Liver (tissue), 9 donors: ENCODE results near the gene RFLNA. TPM values are rescaled to one million over a fixed set of nuclear protein-coding genes. Genes with fewer than 3 reads are reported as not detected.

ENCODE experiments used
- DNase-seq: peaks from one replicate; pipeline ENCODE4 v3.0.0-alpha.2; 2017; ENCODE audit warnings: low spot score
- H3K27ac ChIP-seq, 2 donors: one replicate each; pipeline ENCODE4 v1.7.0; 2013; ENCODE audit warnings: inconsistent platforms in 2 of 2, low read length in 2 of 2, control low read depth in 1 of 2, low read depth in 1 of 2, mild to moderate bottlenecking in 1 of 2
- H3K27me3 ChIP-seq, 4 donors: one replicate each; pipeline versions ENCODE4 v1.6.1 to v1.7.0; 2013; ENCODE audit warnings: low read length in 3 of 4, inconsistent platforms in 1 of 4, mild to moderate bottlenecking in 1 of 4, moderate library complexity in 1 of 4; ENCODE audit not compliant: control insufficient read depth in 4 of 4, insufficient read depth in 4 of 4
- H3K36me3 ChIP-seq, 4 donors: one replicate each; pipeline versions ENCODE4 v1.6.1 to v1.7.0; 2013; ENCODE audit warnings: low read length in 3 of 4, mild to moderate bottlenecking in 3 of 4, low read depth in 1 of 4, moderate library complexity in 1 of 4; ENCODE audit not compliant: control insufficient read depth in 4 of 4, insufficient read depth in 3 of 4
- H3K4me1 ChIP-seq, 4 donors: one replicate each; pipeline versions ENCODE4 v1.6.1 to v1.7.0; 2013; ENCODE audit warnings: low read length in 3 of 4, mild to moderate bottlenecking in 3 of 4, moderate library complexity in 1 of 4; ENCODE audit not compliant: control insufficient read depth in 4 of 4, insufficient read depth in 4 of 4
- H3K4me3 ChIP-seq, 3 donors: one replicate each; pipeline versions ENCODE4 v1.6.1 to v1.7.0; 2013; ENCODE audit warnings: low read length in 3 of 3, control low read depth in 1 of 3, low read depth in 1 of 3, mild to moderate bottlenecking in 1 of 3
- H3K9ac ChIP-seq, 2 donors: one replicate each; pipeline ENCODE4 v1.7.0; 2013; ENCODE audit warnings: low read length in 2 of 2, mild to moderate bottlenecking in 2 of 2, moderate library complexity in 2 of 2, control low read depth in 1 of 2, low read depth in 1 of 2
- H3K9me3 ChIP-seq, 4 donors: one replicate each; pipeline versions ENCODE4 v1.6.1 to v1.7.0; 2013; ENCODE audit warnings: low read length in 3 of 4; ENCODE audit not compliant: control insufficient read depth in 4 of 4
- FOXA1 ChIP-seq: IDR thresholded peaks from 2 replicates; pipeline ENCODE4 v1.6.1; 2016; ENCODE audit warnings: antibody characterized with exemption
- GABPA ChIP-seq, 2 donors: IDR thresholded peaks in 1 of 2; conservative IDR thresholded peaks in 1 of 2; 2 replicates each; pipeline ENCODE4 v1.6.1; 2016; ENCODE audit warnings: antibody characterized with exemption in 2 of 2, mild to moderate bottlenecking in 1 of 2, moderate library complexity in 1 of 2
- HNF4A ChIP-seq, 2 donors: conservative IDR thresholded peaks; 2 replicates each; pipeline ENCODE4 v1.6.1; 2016; ENCODE audit warnings: antibody characterized with exemption in 2 of 2, mild to moderate bottlenecking in 2 of 2
- HNF4G ChIP-seq: IDR thresholded peaks from 2 replicates; pipeline ENCODE4 v1.6.1; 2016; ENCODE audit warnings: antibody characterized with exemption
- NR2F2 ChIP-seq: IDR thresholded peaks from 2 replicates; pipeline ENCODE4 v1.6.1; 2016; ENCODE audit warnings: antibody characterized with exemption
- SP1 ChIP-seq: IDR thresholded peaks from 2 replicates; pipeline ENCODE4 v1.6.1; 2018; ENCODE audit warnings: antibody characterized with exemption, mild to moderate bottlenecking
- TAF1 ChIP-seq: conservative IDR thresholded peaks from 2 replicates; pipeline ENCODE4 v1.6.1; 2016; ENCODE audit warnings: antibody characterized with exemption, mild to moderate bottlenecking
- WGBS: extraction: QIAGEN DNeasy Blood & Tissue Kit; methylation state at CpG from one replicate; pipeline ENCODE4 v1.1.7; 2013; 5-methylcytosine and 5-hydroxymethylcytosine counted together
- polyA plus RNA-seq, 2 donors: library from polyadenylated mRNA; stranded (reverse) in 1 of 2; unstranded in 1 of 2; fragments of 200-250 nt in 1 of 2; fragments of >200 nt in 1 of 2; fragmentation: Nextera tagmentation in 1 of 2; extraction: Ambion mirVana in 1 of 2; gene quantifications; one replicate each; pipeline versions ENCODE4 v1.2.1 to v1.2.3, GENCODE V29; 2013 to 2015
- total RNA-seq, 2 donors: library from RNA; depleted of rRNA; stranded (reverse); fragments of >200 nt; gene quantifications; one replicate each; pipeline ENCODE4 v1.2.3, GENCODE V29; 2014
- TF ChIP-seq, protein P1 (sequence below): fragments of 150-350 bp; IDR thresholded peaks from 2 replicates; pipeline ENCODE4 v1.5.1; 2017; ENCODE audit warnings: improper control_type of control experiment, low read depth, low read length; ENCODE audit not compliant: missing input control
- TF ChIP-seq, protein P2 (sequence below): IDR thresholded peaks from 2 replicates; pipeline ENCODE4 v1.6.1; 2016; ENCODE audit warnings: antibody characterized with exemption
- donor health status: healthy.
- donor health status: healthy.
- donor health status: healthy.
- donor health status: healthy.
- donor health status: healthy.

Gene RFLNA
- total and polyA plus RNA-seq, 4 donors, result 0.05 TPM; not detected in 2

DNA sequence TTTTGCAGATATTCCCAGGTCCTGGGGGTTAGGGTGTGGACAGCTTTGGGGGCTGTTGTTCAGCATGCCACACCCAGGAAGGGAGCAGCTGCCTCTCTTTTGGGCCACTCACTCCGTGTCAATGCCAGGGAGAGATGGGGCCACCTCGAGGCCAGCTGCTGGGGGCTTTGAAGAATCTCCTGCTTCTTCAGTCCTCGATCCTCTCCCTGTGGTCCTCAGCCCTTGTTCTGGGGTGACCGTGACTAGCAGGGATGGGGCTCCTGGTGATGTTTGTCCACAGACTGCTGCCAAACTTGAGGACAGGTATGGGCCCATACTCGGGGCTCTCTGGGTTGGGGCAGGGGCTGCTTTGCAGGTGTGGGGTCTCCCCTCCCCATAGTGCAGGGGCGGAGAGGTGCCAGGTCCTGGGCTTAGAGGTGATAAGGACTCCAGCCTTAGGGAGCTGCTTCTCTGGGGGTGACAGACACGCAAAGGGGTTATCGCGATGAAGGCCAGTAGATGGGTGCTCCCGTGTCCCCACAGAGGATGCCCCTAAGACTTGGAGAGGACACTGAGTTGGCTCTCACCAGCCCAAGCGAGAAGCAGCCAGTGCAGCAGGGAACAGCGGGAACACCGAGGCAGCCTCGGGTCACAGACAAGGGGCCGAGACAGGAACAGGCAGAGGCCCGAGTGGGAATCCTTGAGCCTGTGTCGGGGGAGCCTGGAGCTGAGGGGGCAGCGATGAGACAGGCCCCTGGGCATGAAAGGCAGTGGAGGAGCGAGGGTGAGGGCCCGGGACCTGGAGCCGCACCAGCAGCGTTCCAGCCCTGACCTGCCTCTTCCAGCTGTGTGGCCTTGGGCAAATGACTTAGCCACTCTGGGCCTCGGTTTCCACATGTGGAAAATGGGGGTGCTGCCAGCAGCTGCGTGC is 11.1 kb downstream of the RFLNA start:
- Histone ChIP-seq H3K9me3 (no peaks in the 10 kb centered on the region), H3K27ac (no peak overlapping the region), H3K4me1 (no peaks in the 10 kb centered on the region), H3K9ac (no peak overlapping the region), H3K4me3 (no peak overlapping the region), H3K36me3 (no peaks in the 10 kb centered on the region), H3K27me3 (no peaks in the 10 kb centered on the region)
- no peak for TF ChIP-seq HNF4A (conservative IDR thresholded peaks at IDR 0.05)
- TF ChIP-seq NR2F2, result no peak
- TF ChIP-seq, protein P1, sequence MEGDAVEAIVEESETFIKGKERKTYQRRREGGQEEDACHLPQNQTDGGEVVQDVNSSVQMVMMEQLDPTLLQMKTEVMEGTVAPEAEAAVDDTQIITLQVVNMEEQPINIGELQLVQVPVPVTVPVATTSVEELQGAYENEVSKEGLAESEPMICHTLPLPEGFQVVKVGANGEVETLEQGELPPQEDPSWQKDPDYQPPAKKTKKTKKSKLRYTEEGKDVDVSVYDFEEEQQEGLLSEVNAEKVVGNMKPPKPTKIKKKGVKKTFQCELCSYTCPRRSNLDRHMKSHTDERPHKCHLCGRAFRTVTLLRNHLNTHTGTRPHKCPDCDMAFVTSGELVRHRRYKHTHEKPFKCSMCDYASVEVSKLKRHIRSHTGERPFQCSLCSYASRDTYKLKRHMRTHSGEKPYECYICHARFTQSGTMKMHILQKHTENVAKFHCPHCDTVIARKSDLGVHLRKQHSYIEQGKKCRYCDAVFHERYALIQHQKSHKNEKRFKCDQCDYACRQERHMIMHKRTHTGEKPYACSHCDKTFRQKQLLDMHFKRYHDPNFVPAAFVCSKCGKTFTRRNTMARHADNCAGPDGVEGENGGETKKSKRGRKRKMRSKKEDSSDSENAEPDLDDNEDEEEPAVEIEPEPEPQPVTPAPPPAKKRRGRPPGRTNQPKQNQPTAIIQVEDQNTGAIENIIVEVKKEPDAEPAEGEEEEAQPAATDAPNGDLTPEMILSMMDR, result no peak
- TF ChIP-seq, protein P2, sequence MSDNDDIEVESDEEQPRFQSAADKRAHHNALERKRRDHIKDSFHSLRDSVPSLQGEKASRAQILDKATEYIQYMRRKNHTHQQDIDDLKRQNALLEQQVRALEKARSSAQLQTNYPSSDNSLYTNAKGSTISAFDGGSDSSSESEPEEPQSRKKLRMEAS, result no peak
- no peak for TF ChIP-seq SP1
- no peak for TF ChIP-seq GABPA (IDR thresholded peaks at IDR 0.05 in 1 of 2, conservative IDR thresholded peaks at IDR 0.05 in 1 of 2)
- TF ChIP-seq HNF4G, result no peak
- no peak for TF ChIP-seq FOXA1
- 89% methylated on average over 24 of the region's 24 CpGs for WGBS
- DNase-seq, result no peak

DNA sequence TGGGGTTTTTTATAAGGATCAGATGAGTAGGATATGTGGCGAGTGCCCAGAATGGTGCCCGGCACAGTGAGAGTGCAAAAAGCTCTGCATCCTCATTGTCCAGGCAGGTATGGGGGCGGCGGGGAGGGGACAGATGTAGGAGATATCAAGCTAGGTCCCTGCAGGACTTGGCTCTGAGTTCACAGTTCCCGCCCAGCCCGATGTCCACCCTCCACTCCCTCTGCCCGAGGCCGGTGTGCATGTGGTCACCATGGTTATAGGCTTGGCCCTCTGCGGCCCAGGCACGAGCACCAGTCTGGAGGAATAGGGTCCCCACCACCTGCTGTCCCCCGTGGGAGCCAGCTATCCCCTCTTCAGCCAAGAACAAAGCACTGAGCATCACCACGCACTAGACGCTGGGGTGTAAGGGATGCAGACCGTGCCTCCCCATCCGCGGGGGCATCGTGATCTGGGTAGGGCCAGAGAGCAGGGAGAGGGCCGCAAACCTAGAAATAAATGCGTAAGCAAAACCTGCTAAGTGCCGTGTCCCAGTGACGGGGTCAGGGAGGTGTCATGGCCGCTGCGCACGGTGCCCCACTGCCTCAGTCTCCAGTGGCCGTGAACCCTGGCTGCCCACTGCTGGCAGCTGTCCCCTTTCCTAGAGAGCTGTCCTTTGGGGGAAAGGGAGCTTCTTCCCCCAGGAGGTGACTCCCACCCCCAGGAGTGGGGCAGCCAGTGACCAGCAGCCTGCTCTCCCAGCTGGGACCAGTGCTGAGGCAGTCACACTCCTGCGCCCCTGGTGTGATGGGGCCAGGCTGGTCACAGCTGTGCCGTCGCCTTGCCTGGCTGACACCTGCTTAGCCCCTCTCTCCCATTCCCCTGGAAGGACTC is 12.0 kb downstream of the RFLNA start:
- H3K27ac ChIP-seq, result no peak overlapping the region
- TF ChIP-seq TAF1, result no peak
- WGBS, result 91% methylated on average over 28 of the region's 28 CpGs
- H3K36me3 ChIP-seq, result no peaks in the 10 kb centered on the region
- H3K9ac ChIP-seq, result no peak overlapping the region
- no peak overlapping the region for H3K4me3 ChIP-seq
- no peaks in the 10 kb centered on the region for H3K4me1 ChIP-seq
- no peaks in the 10 kb centered on the region for H3K9me3 ChIP-seq
- DNase-seq, result no peak
- H3K27me3 ChIP-seq, result no peaks in the 10 kb centered on the region

DNA sequence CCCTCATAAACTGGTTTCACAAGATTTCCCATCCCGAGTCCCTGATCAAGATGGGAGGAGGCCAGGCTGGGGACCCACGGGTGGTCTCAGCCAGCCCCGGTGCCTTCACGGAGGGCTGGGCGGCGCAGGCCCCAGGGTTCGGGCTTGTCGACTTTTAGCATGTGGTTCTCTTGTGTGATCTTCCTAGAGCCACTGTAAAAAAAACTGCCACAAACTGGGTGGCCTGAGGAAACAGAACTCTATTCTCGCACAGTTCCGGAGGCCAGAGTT is 12.6 kb downstream of the RFLNA start:
- DNase-seq, result no peak
- H3K4me1 ChIP-seq, result no peaks in the 10 kb centered on the region

More for the DNA sequence above, 12.6 kb downstream of the RFLNA start:
- H3K4me3 ChIP-seq, result no peak overlapping the region
- WGBS, result 91% methylated on average over 10 of the region's 10 CpGs
- no peaks in the 10 kb centered on the region for H3K27me3 ChIP-seq
- no peak overlapping the region for H3K9ac ChIP-seq
- no peaks in the 10 kb centered on the region for H3K9me3 ChIP-seq
- TF ChIP-seq NR2F2 (no peak), FOXA1 (no peak)
- no peaks in the 10 kb centered on the region for H3K36me3 ChIP-seq
- H3K27ac ChIP-seq, result no peak overlapping the region
